ENCODE data around the gene NBEA. TPM values are rescaled to one million over a fixed set of nuclear protein-coding genes. Genes with fewer than 3 reads are reported as not detected.

NBEA gene
- total and polyA plus RNA-seq, 7 donors, result 0.46 to 47.6 (median 38.0) TPM

DNA sequence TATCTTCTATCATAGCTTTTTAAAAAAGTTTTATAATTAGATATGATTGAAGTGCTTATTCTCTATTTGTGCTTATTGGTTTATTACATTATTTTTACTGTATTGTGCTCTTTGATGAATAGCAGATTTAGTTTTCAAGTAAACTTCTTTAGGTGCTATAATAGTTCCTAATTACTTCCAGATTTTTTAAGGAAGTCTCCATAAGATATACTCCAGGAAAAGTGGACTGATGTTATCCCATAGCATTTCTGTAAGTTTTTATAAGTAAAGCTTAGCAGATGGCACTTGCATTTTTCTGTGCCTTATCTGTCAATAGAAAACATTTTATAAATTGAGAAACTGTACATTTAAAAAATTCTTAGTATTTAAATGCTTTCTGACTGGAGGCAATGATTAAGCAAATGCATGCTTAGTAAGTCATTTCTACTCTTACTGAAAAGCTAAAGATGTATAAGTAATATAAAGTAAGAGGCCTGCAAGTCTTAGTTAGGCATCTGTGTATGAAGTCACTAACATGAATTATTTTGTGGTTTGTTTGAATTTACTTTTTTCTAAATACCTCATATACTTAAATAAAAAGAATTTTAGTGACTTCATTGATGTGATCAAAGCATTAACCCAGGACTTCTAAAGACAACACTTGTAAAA, 351.6 kb downstream of the NBEA start:
- intact Hi-C loops (cut with DNase I), result no loop called here

DNA sequence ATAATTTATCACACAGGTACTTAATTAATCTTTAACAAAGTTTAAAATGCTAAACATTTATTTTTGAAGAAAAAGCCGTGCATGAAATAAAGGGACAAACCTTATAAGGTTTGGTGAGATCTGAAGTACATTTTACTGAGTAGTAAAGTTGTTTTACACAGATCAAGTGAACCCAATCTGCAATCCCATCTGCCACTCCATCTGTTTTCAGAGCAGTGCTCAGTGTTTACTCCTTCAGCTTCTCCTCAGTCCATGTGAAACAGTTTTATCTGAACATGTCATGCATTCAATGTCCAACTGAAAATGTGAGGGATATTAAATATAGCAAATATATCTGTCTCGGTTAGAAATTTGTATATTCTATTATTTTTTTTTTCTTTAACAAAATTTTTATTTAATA, 367.6 kb downstream of the NBEA start:
- no peak for DNase-seq
- Histone ChIP-seq H3K27ac (no peak overlapping the region), H3K9me3 (no peaks in the 10 kb centered on the region), H3K4me3 (no peak overlapping the region), H3K27me3 (no peaks in the 10 kb centered on the region), H3K4me1 (no peaks in the 10 kb centered on the region), H3K36me3 (peaks cover 0 to 1% (median 0%) of the 10 kb centered on the region in 4 donors)
- intact Hi-C loops (cut with DNase I), result no loop called here
- TF ChIP-seq EP300 (IDR thresholded peaks at IDR 0.05) (no peak), POLR2A (IDR thresholded peaks at IDR 0.05) (no peak), POLR2AphosphoS5 (IDR thresholded peaks at IDR 0.05) (no peak)
- TF ChIP-seq, protein P1, sequence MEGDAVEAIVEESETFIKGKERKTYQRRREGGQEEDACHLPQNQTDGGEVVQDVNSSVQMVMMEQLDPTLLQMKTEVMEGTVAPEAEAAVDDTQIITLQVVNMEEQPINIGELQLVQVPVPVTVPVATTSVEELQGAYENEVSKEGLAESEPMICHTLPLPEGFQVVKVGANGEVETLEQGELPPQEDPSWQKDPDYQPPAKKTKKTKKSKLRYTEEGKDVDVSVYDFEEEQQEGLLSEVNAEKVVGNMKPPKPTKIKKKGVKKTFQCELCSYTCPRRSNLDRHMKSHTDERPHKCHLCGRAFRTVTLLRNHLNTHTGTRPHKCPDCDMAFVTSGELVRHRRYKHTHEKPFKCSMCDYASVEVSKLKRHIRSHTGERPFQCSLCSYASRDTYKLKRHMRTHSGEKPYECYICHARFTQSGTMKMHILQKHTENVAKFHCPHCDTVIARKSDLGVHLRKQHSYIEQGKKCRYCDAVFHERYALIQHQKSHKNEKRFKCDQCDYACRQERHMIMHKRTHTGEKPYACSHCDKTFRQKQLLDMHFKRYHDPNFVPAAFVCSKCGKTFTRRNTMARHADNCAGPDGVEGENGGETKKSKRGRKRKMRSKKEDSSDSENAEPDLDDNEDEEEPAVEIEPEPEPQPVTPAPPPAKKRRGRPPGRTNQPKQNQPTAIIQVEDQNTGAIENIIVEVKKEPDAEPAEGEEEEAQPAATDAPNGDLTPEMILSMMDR (IDR thresholded peaks at IDR 0.05), result no peak
- WGBS, 2 donors, result 89 to 94% methylated on average over 2 of the region's 2 CpGs

More for the DNA sequence above, 351.6 kb downstream of the NBEA start:
- Histone ChIP-seq H3K4me3 (no peak overlapping the region), H3K4me1 (no peaks in the 10 kb centered on the region), H3K36me3 (no peaks in the 10 kb centered on the region), H3K27me3 (no peaks in the 10 kb centered on the region), H3K9me3 (no peaks in the 10 kb centered on the region), H3K27ac (no peak overlapping the region)
- DNase-seq, result no peak
- TF ChIP-seq POLR2AphosphoS5 (IDR thresholded peaks at IDR 0.05), result no peak
- TF ChIP-seq, protein P1 (IDR thresholded peaks at IDR 0.05), result no peak
- TF ChIP-seq EP300 (IDR thresholded peaks at IDR 0.05), result no peak
- TF ChIP-seq POLR2A (IDR thresholded peaks at IDR 0.05), result no peak

DNA sequence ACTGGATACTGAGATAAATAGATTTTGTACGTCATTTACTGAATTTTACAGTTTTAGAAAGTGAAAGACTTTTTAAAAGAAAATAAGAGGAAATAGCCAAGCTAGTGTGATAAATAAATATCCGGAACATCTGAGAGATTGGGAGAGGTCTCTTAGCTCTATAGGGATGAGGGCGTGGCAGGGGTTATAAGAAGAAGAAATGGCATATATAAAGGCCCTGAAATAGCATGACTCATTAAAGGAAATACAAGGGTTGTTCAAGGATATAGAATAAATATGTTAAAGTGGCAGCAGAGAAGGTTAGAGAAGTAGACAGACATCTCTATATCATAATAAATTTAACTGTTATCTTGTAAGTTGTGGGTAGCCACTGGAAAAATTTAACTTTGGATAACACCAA, 390.1 kb downstream of the NBEA start:
- H3K27ac ChIP-seq, result no peak overlapping the region
- no peaks in the 10 kb centered on the region for H3K36me3 ChIP-seq
- 22 to 73% methylated on average over 3 of the region's 3 CpGs for WGBS, 2 donors
- no peaks in the 10 kb centered on the region for H3K9me3 ChIP-seq
- H3K27me3 ChIP-seq, result no peaks in the 10 kb centered on the region
- TF ChIP-seq, protein P1 (IDR thresholded peaks at IDR 0.05), result no peak
- TF ChIP-seq POLR2AphosphoS5 (IDR thresholded peaks at IDR 0.05) (no peak), POLR2A (IDR thresholded peaks at IDR 0.05) (no peak), EP300 (IDR thresholded peaks at IDR 0.05) (no peak)
- no peak overlapping the region for H3K4me3 ChIP-seq
- intact Hi-C loops (cut with DNase I), result no loop called here
- no peak for DNase-seq
- no peaks in the 10 kb centered on the region for H3K4me1 ChIP-seq

DNA sequence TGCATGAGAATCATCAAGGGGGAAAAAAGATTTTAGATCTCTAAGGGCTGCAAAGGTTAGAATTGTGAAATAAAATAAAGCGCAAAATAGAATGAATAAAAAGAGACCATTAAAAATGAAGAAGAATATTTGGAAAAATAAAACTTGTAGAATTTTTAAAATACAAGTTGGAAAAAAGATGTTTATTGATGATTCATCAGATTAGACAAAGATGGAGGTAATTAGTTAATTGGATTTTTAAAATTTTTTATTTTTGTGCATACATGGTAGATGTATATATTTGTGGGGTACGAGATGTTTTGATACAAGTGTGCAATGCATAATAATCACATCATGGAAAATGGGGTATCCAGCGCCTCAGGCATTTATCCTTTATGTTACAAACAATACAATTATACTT, 391.1 kb downstream of the NBEA start:
- Histone ChIP-seq H3K4me3 (no peak overlapping the region), H3K27ac (no peak overlapping the region), H3K36me3 (no peaks in the 10 kb centered on the region), H3K27me3 (no peaks in the 10 kb centered on the region), H3K4me1 (no peaks in the 10 kb centered on the region), H3K9me3 (no peaks in the 10 kb centered on the region)
- TF ChIP-seq POLR2AphosphoS5 (IDR thresholded peaks at IDR 0.05) (no peak), EP300 (IDR thresholded peaks at IDR 0.05) (no peak), POLR2A (IDR thresholded peaks at IDR 0.05) (no peak)
- TF ChIP-seq, protein P1 (IDR thresholded peaks at IDR 0.05), result no peak
- intact Hi-C loops (cut with DNase I), result no loop called here
- no peak for DNase-seq
- WGBS, 2 donors, result 94 to 96% methylated on average over 3 of the region's 3 CpGs

DNA sequence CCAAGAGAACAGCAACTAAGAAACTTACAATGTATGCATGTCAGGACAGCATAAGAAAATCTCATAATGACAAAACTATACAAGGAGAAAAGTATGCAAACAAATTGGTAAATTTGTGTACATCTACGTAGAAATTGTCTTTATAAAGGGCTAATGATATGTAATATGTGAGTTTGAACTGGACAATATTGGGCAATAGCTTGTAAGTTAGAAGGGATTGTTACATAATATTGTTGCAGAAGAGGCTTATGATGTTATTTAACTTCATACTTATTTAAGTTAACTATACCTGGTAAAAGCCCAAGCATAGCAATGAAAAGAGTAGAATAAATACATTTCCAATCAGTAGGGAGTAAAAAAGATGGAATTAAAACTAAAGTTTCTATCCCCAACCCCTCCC, 400.4 kb downstream of the NBEA start:
- DNase-seq, result no peak
- no peaks in the 10 kb centered on the region for H3K4me1 ChIP-seq
- H3K4me3 ChIP-seq, result no peak overlapping the region
- 87 to 89% methylated on average over 1 of the region's 1 CpG for WGBS, 2 donors
- H3K9me3 ChIP-seq, result no peaks in the 10 kb centered on the region
- TF ChIP-seq POLR2AphosphoS5 (IDR thresholded peaks at IDR 0.05) (no peak), EP300 (IDR thresholded peaks at IDR 0.05) (no peak), POLR2A (IDR thresholded peaks at IDR 0.05) (no peak)
- TF ChIP-seq, protein P1 (IDR thresholded peaks at IDR 0.05), result no peak
- H3K27ac ChIP-seq, result no peak overlapping the region
- no peaks in the 10 kb centered on the region for H3K36me3 ChIP-seq
- intact Hi-C loops (cut with DNase I), result no loop called here
- H3K27me3 ChIP-seq, result no peaks in the 10 kb centered on the region

Data from sigmoid colon (tissue), 7 donors.